Stimulated activated CD8-positive, alpha-beta memory T cell treated with anti-CD3 and anti-CD28 coated beads, Interleukin-4, amount 100 ng/mL, for 48 hours (primary cell): Measurements from ENCODE around the gene ZNF212.

Experiments used
- DNase-seq: peaks from one replicate; pipeline ENCODE4 v3.0.0-alpha.2; 2020

ZNF212 gene

GRCh38 chr7:149289262-149289661, 49.8 kb downstream of the ZNF212 start:
- DNase-seq, result no peak

- DNase-seq, result peak; percentile 5
These were observed 50.4 kb downstream of the ZNF212 start for GRCh38 chr7:149289856-149290255.

- no peak for DNase-seq
These were observed 51.8 kb downstream of the ZNF212 start for GRCh38 chr7:149291036-149291780.

GRCh38 chr7:149291781-149292461, 52.5 kb downstream of the ZNF212 start:
- no peak for DNase-seq

GRCh38 chr7:149292462-149292823, 53.0 kb downstream of the ZNF212 start:
- DNase-seq, result no peak

GRCh38 chr7:149293338-149293737, 53.9 kb downstream of the ZNF212 start:
- DNase-seq, result no peak

GRCh38 chr7:149293946-149294633, 54.6 kb downstream of the ZNF212 start:
- no peak for DNase-seq

- no peak for DNase-seq
These were observed 55.4 kb downstream of the ZNF212 start for GRCh38 chr7:149294634-149295480.

GRCh38 chr7:149295481-149295850, 56.0 kb downstream of the ZNF212 start:
- DNase-seq, result no peak

GRCh38 chr7:149296368-149296767, 56.9 kb downstream of the ZNF212 start:
- DNase-seq, result no peak

- DNase-seq, result no peak
These were observed 57.7 kb downstream of the ZNF212 start for GRCh38 chr7:149297034-149297755.

GRCh38 chr7:149300620-149301285, 61.3 kb downstream of the ZNF212 start:
- no peak for DNase-seq

- DNase-seq, result no peak
These were observed 62.8 kb downstream of the ZNF212 start for GRCh38 chr7:149302222-149302621.

GRCh38 chr7:149302865-149303264, 63.4 kb downstream of the ZNF212 start:
- DNase-seq, result no peak

GRCh38 chr7:149304006-149304405, 64.6 kb downstream of the ZNF212 start:
- no peak for DNase-seq
